Mesendoderm (in vitro differentiated cells): Measurements from ENCODE around the gene ALDH18A1. TPM values are rescaled to one million over a fixed set of nuclear protein-coding genes. Genes with fewer than 3 reads are reported as not detected.

Source experiments
- DNase-seq: peaks from one replicate; pipeline ENCODE4 v3.0.0; 2013
- H2AK5ac ChIP-seq: 2 replicates; pipeline ENCODE4 v1.6.1; 2013; ENCODE audit warnings: low read length, inconsistent platforms
- H2BK120ac ChIP-seq: 2 replicates; pipeline ENCODE4 v1.6.1; 2013; ENCODE audit warnings: low read depth, mild to moderate bottlenecking, low read length, moderate library complexity, mixed read lengths
- H2BK15ac ChIP-seq: replicated peaks from 2 replicates; pipeline ENCODE4 v1.6.1; 2013; ENCODE audit warnings: low read depth, mild to moderate bottlenecking, moderate library complexity
- H2BK5ac ChIP-seq: 2 replicates; pipeline ENCODE4 v1.6.1; 2013; ENCODE audit warnings: low read length, inconsistent platforms
- H3K18ac ChIP-seq: 2 replicates; pipeline ENCODE4 v1.6.1; 2013; ENCODE audit warnings: mild to moderate bottlenecking, low read length, mixed read lengths
- H3K23ac ChIP-seq: one replicate; pipeline ENCODE4 v1.6.1; 2013; ENCODE audit warnings: low read length
- H3K27ac ChIP-seq: 2 replicates; pipeline ENCODE4 v1.5.1; 2013; ENCODE audit warnings: low read depth, mild to moderate bottlenecking, inconsistent platforms, low read length, moderate library complexity
- H3K27me3 ChIP-seq: 2 replicates; pipeline ENCODE4 v1.6.1; 2013; ENCODE audit warnings: low read length, control low read depth, mild to moderate bottlenecking, inconsistent platforms; ENCODE audit not compliant: insufficient read depth, poor library complexity
- H3K36me3 ChIP-seq: 2 replicates; pipeline ENCODE4 v1.6.1; 2013; ENCODE audit warnings: low read length, inconsistent platforms; ENCODE audit not compliant: control insufficient read depth, insufficient read depth
- H3K4ac ChIP-seq: one replicate; pipeline ENCODE4 v1.6.1; 2013; ENCODE audit warnings: low read depth, mild to moderate bottlenecking, low read length, moderate library complexity
- H3K4me1 ChIP-seq: 2 replicates; pipeline ENCODE4 v1.6.1; 2013; ENCODE audit warnings: low read depth, low read length, inconsistent platforms; ENCODE audit not compliant: control insufficient read depth
- H3K4me2 ChIP-seq: 2 replicates; pipeline ENCODE4 v1.6.1; 2013; ENCODE audit warnings: low read length
- H3K4me3 ChIP-seq: 2 replicates; pipeline ENCODE4 v1.5.1; 2013; ENCODE audit warnings: mild to moderate bottlenecking, low read length
- H3K56ac ChIP-seq: one replicate; pipeline ENCODE4 v1.6.1; 2013; ENCODE audit warnings: low read length
- H3K79me1 ChIP-seq: 2 replicates; pipeline ENCODE4 v1.6.1; 2013; ENCODE audit warnings: low read length, inconsistent platforms
- H3K79me2 ChIP-seq: 2 replicates; pipeline ENCODE4 v1.6.1; 2013; ENCODE audit warnings: mild to moderate bottlenecking, low read length; ENCODE audit not compliant: control insufficient read depth, insufficient read depth
- H3K9ac ChIP-seq: 2 replicates; pipeline ENCODE4 v1.6.1; 2013; ENCODE audit warnings: low read length, inconsistent platforms
- H4K5ac ChIP-seq: one replicate; pipeline ENCODE4 v1.6.1; 2013; ENCODE audit warnings: low read length
- H4K8ac ChIP-seq: one replicate; pipeline ENCODE4 v1.6.1; 2013; ENCODE audit warnings: low read depth, mild to moderate bottlenecking, control low read depth, low read length, moderate library complexity
- WGBS: extraction: QIAGEN DNeasy Blood & Tissue Kit; methylation state at CpG from one replicate; pipeline ENCODE4 v1.1.7; 2013; ENCODE audit warnings: low lambda C conversion rate, missing lambda C conversion rate; ENCODE audit not compliant: insufficient coverage; ENCODE audit errors: extremely low coverage; 5-methylcytosine and 5-hydroxymethylcytosine counted together
- polyA plus RNA-seq, 2 experiments: library from polyadenylated mRNA; stranded (reverse); fragments of 200-250 nt; gene quantifications; one replicate each; pipeline ENCODE4 v1.2.3, GENCODE V29; 2013

Gene ALDH18A1
- polyA plus RNA-seq (2013, experiment 1 of 2): 63.9 TPM
- polyA plus RNA-seq (2013, experiment 2 of 2): 65.4 TPM

DNA sequence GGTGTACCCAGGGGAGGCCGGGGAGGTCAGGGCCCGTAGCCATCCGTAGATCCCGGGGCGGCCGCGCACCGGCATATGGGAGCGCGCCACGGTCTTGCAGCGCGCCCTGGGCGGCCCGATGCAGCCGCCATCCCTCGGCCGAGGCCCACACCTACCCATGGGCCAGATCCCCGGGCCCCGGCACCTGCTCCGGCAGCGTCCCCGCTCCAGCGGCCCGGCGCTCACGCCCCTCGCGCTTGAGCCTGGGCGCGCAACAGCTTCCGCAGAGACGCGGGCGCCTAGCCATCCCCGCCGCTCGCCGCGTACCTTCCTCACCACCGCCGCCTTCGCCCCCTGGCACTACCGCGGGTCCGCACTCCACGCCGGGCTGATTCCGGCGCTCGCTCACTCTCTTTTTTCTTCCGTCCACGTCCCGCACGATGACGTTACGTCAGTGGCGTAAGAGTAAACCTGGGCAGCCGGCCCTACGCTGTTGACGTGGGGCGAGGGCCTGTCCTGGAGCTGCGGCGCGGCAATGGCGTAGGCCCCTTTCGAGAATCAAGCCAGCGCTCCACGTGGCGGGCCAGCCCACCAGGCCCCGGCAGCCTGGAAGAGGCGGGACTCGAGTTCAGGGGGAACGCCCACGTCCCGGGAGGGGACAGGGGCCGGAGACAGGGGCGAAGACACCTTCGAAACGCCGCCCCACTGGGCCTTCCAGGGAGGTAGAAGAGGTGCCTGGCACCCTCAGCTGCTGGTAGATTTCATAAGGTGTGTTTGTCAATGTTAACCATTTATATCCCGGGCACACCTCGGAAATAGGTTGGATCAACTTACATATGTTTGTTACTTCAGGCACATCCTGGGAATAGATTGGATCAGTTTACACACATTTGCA is at the start of gene ALDH18A1:
ALDH18A1 (minus strand) TSS at position 421 of the 874 bp plus-strand sequence. CDS start 3,334 bp downstream, outside the sequence.
- Histone ChIP-seq H3K9ac (peak within 1 kb of the TSS; percentile 82), H3K36me3 (peaks cover 1% of the 10 kb centered on the region), H3K18ac (peak within 1 kb of the TSS; percentile 29), H4K5ac (no peak within 1 kb of the TSS), H3K79me2 (peaks cover 16% of the 10 kb centered on the region), H2BK120ac (no peak within 1 kb of the TSS), H2BK15ac (no peak within 1 kb of the TSS), H3K4me3 (peak within 1 kb of the TSS; percentile 83), H4K8ac (no peak within 1 kb of the TSS), H3K27ac (no peak within 1 kb of the TSS), H3K27me3 (no peaks in the 10 kb centered on the region), H3K4ac (peak within 1 kb of the TSS; percentile 22), H2AK5ac (no peak within 1 kb of the TSS), H3K56ac (peak within 1 kb of the TSS; percentile 93), H3K23ac (peak within 1 kb of the TSS; percentile 48), H2BK5ac (no peak within 1 kb of the TSS), H3K4me1 (no peaks in the 10 kb centered on the region), H3K4me2 (peak within 1 kb of the TSS; percentile 86), H3K79me1 (peaks cover 4% of the 10 kb centered on the region)
- peak; percentile 92 for DNase-seq
- WGBS: no CpG with 5 or more reads among the region's 83 CpGs

GRCh38 chr10:95698415-95698814 is 41.9 kb upstream of the ALDH18A1 start:
- peak; percentile 2 for DNase-seq
- H4K8ac ChIP-seq: no peak overlapping the region
- H2BK120ac ChIP-seq: no peak overlapping the region
- H3K18ac ChIP-seq: no peak overlapping the region
- no peak overlapping the region for H3K4ac ChIP-seq
- H3K23ac ChIP-seq: no peak overlapping the region
- H3K27ac ChIP-seq: no peak overlapping the region
- H3K56ac ChIP-seq: no peak overlapping the region
- H4K5ac ChIP-seq: no peak overlapping the region
- H3K4me2 ChIP-seq: no peak overlapping the region
- no peaks in the 10 kb centered on the region for H3K36me3 ChIP-seq
- no CpG with 5 or more reads among the region's 2 CpGs for WGBS
- H3K9ac ChIP-seq: no peak overlapping the region
- H3K79me1 ChIP-seq: peaks cover 2% of the 10 kb centered on the region
- H3K27me3 ChIP-seq: no peaks in the 10 kb centered on the region
- no peak overlapping the region for H2AK5ac ChIP-seq
- no peaks in the 10 kb centered on the region for H3K4me1 ChIP-seq
- H2BK5ac ChIP-seq: no peak overlapping the region
- peaks cover 1% of the 10 kb centered on the region for H3K79me2 ChIP-seq
- H3K4me3 ChIP-seq: no peak overlapping the region
- H2BK15ac ChIP-seq: no peak overlapping the region

DNA sequence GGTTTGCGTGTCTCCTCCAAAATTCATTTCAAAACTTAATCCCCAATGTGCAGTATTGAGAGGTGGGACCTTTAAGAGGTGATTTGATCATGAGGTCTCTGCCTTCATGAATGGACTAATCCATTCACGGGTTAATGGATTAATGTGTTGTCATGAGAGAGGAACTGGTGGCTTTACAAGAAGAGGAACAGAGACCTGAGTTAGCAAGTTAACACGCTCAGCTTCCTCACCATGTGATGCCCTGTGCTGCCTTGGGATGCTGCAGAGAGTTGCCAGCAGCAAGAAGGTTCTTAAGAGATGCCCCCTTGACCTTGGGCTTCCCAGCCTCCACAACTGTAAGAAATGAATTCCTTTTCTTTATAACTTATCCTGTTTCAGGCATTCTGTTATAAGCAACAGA is 40.9 kb upstream of the ALDH18A1 start:
- no peak overlapping the region for H3K56ac ChIP-seq
- no peaks in the 10 kb centered on the region for H3K27me3 ChIP-seq
- no peak overlapping the region for H3K4me3 ChIP-seq
- no peak overlapping the region for H2AK5ac ChIP-seq
- H3K4me1 ChIP-seq: no peaks in the 10 kb centered on the region
- H3K9ac ChIP-seq: no peak overlapping the region
- H3K36me3 ChIP-seq: no peaks in the 10 kb centered on the region
- no peak overlapping the region for H3K27ac ChIP-seq
- H3K18ac ChIP-seq: no peak overlapping the region
- H4K8ac ChIP-seq: no peak overlapping the region
- H4K5ac ChIP-seq: no peak overlapping the region
- WGBS: no CpG with 5 or more reads among the region's 3 CpGs
- H2BK5ac ChIP-seq: no peak overlapping the region
- H2BK15ac ChIP-seq: no peak overlapping the region
- no peak overlapping the region for H3K4me2 ChIP-seq
- H2BK120ac ChIP-seq: no peak overlapping the region
- H3K79me1 ChIP-seq: peaks cover 10% of the 10 kb centered on the region
- DNase-seq: no peak
- H3K23ac ChIP-seq: no peak overlapping the region
- peaks cover 11% of the 10 kb centered on the region for H3K79me2 ChIP-seq
- H3K4ac ChIP-seq: no peak overlapping the region

DNA sequence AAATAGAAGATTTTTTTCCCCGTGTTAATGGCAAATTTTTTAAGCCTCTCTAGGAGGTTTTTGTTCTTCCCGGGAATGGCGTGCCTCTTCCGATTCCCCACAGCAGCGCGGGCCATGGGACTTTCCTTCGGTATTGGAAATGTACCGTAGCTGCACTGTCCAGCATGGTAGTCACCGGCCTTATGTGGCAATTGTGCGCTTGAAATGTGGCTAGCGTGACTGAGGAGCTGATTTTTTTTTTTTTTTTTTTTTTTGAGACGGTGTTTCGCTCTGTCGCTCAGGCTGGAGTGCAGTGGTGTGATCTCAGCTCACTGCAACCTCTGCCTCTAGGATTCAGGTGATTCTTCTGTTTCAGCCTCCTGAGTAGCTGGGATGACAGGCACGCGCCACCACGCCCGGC is 38.2 kb upstream of the ALDH18A1 start:
- no peak overlapping the region for H3K23ac ChIP-seq
- no peak overlapping the region for H4K5ac ChIP-seq
- no peak overlapping the region for H3K56ac ChIP-seq
- H3K18ac ChIP-seq: no peak overlapping the region
- H3K27ac ChIP-seq: no peak overlapping the region
- no peaks in the 10 kb centered on the region for H3K36me3 ChIP-seq
- DNase-seq: no peak
- no peak overlapping the region for H3K9ac ChIP-seq
- peaks cover 12% of the 10 kb centered on the region for H3K79me1 ChIP-seq
- no CpG with 5 or more reads among the region's 18 CpGs for WGBS
- H3K4me1 ChIP-seq: no peaks in the 10 kb centered on the region
- no peak overlapping the region for H3K4me3 ChIP-seq
- H3K79me2 ChIP-seq: peaks cover 15% of the 10 kb centered on the region
- H4K8ac ChIP-seq: no peak overlapping the region
- no peaks in the 10 kb centered on the region for H3K27me3 ChIP-seq
- no peak overlapping the region for H2BK5ac ChIP-seq
- no peak overlapping the region for H2BK120ac ChIP-seq
- H2AK5ac ChIP-seq: no peak overlapping the region
- no peak overlapping the region for H3K4ac ChIP-seq
- no peak overlapping the region for H2BK15ac ChIP-seq
- H3K4me2 ChIP-seq: no peak overlapping the region

DNA sequence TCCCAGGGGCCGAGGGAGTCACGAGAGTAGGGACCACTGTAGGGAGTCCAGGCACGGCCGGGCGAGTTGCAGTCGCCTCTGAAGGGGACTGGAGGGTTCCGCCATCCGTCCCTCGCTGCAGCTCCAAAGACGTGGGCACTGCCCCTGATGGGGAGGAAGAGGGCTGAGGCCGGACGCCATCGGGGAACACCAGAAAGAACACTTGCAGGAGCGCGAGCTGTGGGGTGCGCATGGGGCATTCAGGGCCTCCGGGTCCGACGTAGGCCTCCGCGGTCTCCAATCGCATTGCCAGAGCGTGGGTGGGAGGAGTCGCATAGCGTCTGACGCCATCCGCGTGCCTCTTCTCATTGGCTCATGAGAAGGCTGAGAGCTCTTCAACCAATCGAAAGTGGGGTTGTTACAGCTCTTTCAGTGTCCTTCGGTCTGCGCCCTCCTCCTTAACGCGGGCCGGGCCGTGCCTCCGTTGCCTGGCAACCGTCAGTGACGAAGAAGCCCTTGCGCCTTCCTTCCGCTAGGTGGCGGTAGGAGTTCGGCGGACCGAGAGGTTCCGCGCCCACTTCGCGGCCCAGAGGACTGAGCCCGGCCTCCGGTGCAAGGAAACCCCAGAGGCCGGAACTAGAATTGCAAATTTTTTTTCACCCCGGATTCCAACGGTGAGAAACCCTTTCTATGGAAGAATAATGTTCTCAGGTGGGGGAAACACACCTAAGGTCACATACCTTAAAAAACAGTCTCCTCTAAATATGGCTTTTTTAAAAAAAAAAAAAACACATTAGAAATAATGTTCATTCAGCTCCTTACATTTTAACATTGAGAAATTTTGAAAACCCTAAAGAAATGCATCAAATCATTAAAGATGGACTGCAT is 37.4 kb upstream of the ALDH18A1 start, which contains the start of gene TCTN3:
TCTN3 (minus strand) TSS at position 260 of the 867 bp plus-strand sequence; CDS start at position 232, 28 bp downstream.
- peak within 1 kb of the TSS; percentile 67 for H3K23ac ChIP-seq
- H3K27me3 ChIP-seq: no peaks in the 10 kb centered on the region
- no peak within 1 kb of the TSS for H2BK120ac ChIP-seq
- H3K36me3 ChIP-seq: no peaks in the 10 kb centered on the region
- peak within 1 kb of the TSS; percentile 75 for H3K4me2 ChIP-seq
- H3K4me1 ChIP-seq: no peaks in the 10 kb centered on the region
- peaks cover 15% of the 10 kb centered on the region for H3K79me2 ChIP-seq
- no peak within 1 kb of the TSS for H4K8ac ChIP-seq
- peak within 1 kb of the TSS; percentile 90 for H3K9ac ChIP-seq
- H3K56ac ChIP-seq: peak within 1 kb of the TSS; percentile 93
- peak within 1 kb of the TSS; percentile 88 for H3K4me3 ChIP-seq
- H3K4ac ChIP-seq: no peak within 1 kb of the TSS
- no CpG with 5 or more reads among the region's 53 CpGs for WGBS
- H2AK5ac ChIP-seq: no peak within 1 kb of the TSS
- H2BK5ac ChIP-seq: no peak within 1 kb of the TSS
- no peak within 1 kb of the TSS for H3K18ac ChIP-seq
- peak; percentile 100 for DNase-seq
- peaks cover 12% of the 10 kb centered on the region for H3K79me1 ChIP-seq
- no peak within 1 kb of the TSS for H3K27ac ChIP-seq
- H2BK15ac ChIP-seq: no peak within 1 kb of the TSS
- H4K5ac ChIP-seq: no peak within 1 kb of the TSS
